Measurements from ENCODE around the gene METRNL.
"Not testable (repeated sequence)": the region's sequence is repeated elsewhere in the genome, so short reads cannot be mapped to it uniquely, and the experiment has no call there.

The METRNL gene, protein sequence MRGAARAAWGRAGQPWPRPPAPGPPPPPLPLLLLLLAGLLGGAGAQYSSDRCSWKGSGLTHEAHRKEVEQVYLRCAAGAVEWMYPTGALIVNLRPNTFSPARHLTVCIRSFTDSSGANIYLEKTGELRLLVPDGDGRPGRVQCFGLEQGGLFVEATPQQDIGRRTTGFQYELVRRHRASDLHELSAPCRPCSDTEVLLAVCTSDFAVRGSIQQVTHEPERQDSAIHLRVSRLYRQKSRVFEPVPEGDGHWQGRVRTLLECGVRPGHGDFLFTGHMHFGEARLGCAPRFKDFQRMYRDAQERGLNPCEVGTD

DNA sequence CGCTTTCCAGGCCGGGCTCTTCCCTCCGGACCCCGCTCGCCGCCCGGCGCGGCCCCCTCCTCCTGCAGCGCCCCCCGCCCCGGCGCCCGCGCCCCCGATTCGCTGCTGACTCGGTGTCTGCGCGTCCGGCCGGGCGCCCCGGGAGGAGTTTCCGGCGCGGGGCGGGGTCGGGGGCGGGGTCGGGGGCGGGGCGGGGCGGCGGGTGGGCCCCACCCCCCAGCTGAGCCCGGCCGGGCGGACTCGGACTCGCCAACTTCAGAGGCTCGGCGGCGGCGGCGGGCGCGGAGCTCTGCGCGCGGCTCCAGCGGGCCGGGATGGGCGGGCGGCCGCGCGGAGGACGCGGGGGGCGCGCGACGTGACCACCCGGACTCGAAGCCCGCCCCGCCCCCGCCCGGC lies at the start of gene METRNL:
TSS of gene METRNL (plus strand) at position 258 of the 396 bp plus-strand sequence. CDS start 207 bp downstream, outside the sequence.
- DNase-seq, result peak; percentile 76

DNA sequence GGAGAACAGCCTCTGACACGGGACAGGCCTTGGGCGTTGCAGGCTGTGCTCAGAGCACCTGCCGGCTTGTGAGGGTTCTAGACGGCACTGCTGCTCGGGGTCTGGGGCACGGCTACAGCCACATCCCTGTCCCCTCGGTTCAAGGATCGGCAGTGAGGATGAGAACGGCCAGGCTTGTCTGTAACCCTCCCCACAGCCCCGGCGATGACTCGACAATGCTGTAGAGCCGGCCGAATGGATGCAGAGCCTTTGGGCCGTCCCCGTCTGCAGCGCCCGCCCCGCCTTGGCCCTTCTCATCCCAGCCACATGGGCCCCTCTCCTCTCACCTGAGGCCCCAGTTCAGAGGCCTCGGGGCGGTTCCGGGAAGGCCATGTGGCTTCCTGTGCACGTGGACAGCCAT lies 49.0 kb upstream of the METRNL start:
- DNase-seq, result no peak

DNA sequence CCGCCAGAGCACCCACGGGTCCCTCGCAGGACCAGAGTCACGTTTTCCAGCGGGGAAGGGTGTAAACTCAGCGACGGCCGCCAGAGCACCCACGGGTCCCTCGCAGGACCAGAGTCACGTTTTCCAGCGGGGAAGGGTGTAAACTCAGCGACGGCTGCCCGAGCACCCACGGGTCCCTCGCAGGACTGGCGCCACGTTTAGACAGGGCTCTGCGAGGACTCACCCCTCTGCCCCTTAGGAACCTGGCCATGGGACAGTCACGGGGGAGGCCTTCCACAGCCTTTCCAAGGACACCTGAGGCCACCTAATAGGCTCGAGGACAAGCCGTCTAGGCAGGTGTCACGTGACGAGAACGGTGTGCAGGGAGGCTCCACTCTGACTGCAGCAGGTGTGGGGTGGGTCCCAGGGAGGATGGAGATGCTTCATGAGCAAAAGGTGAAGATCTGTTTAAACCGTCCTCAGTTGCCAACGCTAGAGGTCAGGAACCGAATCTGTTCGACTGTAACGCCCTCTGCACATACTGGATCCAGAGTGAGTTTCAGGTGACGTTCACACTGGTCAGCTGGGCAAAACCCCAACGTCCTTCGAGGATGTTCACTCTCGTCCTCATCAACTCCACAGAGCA lies 48.0 kb upstream of the METRNL start:
- no peak for DNase-seq

DNA sequence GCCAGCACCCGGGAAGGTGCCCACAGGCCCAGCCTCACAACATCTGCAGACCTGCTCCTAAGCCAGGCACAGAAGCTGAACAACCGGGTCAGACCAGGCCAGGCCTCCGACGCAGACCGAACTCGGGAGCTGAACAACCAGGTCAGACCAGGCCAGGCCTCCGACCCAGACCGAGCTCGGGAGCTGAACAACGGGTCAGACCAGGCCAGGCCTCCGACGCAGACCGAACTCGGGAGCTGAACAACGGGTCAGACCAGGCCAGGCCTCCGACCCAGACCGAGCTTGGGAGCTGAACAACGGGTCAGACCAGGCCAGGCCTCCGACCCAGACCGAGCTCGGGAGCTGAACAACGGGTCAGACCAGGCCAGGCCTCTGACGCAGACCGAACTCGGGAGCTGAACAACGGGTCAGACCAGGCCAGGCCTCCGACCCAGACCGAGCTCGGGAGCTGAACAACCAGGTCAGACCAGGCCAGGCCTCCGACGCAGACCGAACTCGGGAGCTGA lies 47.4 kb upstream of the METRNL start:
- not testable (repeated sequence) for DNase-seq

DNA sequence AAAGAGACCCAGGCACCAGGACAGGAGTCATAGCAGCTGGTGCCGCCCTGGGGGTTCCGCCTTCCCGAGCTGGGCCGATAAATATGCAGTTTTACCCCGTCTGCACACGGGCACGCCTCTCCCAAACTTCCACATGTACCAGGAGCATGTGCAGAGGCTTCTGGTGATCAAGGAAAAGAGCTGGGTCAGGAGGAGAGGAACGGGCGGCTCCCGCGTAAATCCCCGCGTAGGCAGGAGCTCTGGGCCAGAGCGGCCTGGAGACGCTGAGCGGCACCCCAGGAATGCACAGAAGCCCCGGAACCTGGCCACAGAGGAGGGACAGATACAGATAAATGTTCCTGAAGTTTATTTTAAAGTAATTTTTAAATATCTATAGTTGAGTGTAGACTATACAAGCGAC lies 46.6 kb upstream of the METRNL start:
- no peak for DNase-seq

DNA sequence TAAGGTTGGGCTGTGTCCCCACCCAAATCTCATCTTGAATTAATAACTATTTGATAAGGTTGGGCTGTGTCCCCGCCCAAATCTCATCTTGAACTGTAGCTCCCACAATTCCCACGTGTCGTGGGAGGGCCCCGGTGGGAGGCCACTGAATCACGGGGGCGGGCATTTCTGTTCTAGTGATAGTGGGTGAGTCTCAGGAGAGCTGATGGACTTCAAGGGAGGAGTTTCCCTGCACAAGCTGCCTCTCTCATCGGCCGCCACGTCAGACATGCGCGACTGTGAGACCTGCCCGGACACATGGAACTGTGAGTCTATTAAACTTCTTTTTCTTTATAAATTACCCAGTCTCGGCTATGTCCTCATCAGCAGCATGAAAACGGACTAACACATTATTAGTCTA lies 44.9 kb upstream of the METRNL start:
- no peak for DNase-seq

DNA sequence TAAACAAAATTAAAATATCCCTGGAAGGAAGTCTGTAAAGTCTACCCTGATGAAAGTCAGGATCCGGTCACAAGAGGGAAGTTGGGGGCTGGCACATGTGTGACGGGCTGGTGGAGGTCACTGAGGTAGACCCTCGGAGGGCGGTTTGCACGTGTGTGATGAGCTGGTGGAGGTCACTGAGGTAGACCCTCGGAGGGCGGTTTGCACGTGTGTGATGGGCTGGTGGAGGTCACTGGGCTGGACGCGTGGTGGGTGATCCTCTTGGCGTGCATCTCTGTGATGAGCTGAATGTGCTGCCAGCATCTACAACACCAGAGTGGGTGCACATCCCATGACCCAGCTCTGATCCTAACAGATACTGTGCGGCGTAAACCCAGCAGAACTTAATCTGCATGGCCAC lies 43.7 kb upstream of the METRNL start:
- no peak for DNase-seq

DNA sequence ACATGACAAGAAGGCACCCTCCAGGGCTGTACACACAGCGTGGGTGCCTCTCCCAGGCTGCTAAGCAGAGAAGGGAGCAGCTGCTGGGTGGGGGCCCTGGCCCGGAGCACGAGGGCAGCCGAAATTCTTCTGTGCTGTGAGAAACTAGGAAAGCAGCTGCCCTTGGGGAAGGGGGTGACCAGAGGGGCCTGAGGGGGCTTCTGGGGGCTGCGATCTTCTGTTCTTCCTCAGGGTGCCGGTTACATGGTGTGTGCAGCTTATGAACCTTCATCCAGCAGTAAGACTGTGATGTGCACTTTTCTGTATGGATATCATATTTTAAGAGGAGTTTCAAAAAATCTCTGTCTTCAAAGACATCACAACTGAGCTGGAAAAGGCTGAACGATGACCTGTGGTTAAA lies 43.2 kb upstream of the METRNL start:
- no peak for DNase-seq

DNA sequence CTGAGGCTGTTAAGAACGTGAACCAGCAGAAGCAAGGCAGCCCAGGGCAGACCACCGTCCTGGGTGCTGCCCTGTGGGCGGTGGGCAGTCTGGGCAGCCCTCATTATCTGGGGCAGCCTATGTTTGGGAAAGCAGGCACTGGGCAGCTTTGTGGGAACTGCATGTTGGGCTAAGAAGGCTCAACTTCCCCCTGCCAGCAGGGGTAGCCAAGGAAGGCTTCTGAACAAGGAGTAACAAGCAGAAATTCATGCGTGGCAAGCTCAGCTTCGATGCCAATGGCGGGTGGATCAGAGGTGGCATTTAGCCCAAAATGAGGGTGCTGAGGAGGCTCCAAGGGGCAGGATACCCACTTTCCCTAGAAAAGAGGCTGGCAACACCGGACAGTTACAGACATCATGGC lies 42.7 kb upstream of the METRNL start:
- DNase-seq, result no peak

DNA sequence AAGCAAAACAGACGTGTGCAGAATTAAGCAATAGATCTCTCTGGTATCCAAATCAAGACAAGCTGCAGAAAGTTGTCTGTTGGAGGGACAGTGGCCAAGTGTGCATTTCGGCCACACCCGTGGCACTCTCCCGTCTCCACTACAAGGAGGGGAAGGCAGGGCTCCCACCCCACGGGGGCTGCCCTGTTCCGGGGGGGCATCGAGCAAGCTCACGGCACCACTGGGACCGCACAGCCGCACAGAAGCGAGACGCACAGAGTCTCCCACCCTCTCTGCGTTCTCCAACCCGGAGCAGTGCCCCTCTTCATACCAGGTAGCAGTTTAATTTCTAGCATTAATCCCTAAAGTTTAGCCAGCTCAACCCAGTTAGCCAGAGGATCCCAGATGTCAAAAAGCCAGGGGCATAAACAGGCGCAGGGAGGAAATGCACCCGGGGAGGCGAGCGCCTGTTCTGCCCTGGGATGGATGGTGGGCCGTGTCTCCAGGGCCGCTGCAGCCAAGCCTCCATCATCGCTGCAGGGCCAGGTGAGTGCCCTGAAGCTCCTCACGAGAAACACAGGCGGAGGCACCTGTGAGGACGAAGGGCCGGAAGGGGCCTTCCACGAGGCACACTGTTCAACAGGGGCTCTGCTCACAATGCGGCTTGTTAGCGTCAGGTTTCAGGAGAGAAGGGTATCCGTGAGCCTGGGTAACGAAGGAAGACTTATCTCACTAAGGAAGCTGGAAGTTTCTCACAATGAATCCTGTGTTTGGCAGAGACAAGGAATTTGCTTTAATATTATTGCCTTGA lies 42.1 kb upstream of the METRNL start:
- no peak for DNase-seq

DNA sequence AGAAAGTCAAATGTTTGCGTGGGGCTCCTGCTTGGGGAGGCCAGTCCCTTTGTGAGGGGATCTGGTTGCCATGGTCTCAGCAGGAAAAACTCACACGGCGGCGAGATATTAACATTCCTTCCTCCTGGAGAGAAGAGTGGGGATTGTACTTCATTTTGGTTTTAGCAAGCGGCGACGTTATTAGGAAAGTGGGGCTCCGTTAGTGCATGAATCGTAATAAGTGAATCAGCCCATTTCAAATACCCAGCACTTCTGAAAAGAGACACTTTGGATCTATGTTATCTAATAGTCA lies 41.6 kb upstream of the METRNL start:
- DNase-seq, result no peak

DNA sequence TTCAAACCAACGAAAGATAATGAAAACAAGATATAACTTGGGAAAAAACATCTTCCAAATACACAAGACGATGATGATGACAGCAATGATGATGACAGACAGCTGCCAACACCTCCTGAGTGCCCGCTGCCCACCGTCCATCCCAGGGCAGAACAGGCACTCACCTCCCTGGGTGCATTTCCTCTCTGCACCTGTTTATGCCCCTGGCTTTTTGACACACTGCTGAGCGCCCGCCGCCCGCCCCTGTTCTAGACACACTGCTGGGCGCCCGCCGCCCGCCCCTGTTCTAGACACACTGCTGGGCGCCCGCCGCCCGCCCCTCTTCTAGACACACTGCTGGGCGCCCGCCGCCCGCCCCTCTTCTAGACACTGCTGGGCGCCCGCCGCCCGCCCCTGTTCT lies 40.4 kb upstream of the METRNL start:
- not testable (repeated sequence) for DNase-seq

DNA sequence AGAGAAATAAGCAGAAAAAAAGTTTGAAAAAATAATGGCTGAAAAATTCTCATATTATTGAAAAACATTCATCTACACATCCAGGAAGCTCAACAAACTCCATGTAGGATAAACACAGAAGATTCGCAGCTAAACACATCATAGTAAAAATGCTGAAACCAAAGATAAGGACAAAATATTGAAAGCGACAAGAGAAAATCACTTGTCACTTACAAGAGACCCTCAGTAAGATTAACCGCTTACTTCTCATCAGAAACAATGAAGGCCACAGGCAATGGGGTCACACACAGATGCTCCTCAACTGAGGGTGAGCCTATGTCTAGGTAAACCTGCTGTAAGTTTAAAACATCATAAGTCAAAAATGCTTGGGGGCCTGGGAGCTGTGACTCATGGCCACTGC lies 38.1 kb upstream of the METRNL start:
- DNase-seq, result no peak

DNA sequence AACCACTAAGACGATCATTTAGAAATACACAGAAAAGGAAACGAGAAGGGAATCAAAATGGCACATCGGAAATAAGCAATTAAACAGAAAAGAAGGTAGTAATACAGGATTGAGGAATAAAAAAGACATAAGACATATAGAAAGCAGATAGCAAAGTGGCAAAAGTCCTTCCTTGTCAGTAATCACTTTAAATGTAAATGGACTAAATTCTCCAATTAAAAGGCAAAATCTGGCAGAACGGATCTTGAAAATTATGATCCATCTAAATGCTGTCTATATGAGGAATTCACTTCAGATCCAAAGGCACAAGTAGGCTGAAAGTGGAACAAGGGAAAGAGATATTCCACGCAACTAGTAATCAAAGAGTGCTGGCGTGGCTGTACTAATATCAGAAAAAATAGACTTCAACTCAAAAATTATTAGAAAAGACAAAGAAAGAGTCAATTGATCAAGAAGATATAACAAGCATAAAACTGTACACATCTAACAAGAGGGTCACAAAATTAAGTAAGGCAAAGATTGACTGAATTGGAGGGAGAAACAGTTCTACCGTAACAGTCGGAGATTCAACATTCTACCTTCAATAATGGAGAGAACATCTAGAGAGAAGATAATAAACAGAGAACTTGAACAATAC lies 36.8 kb upstream of the METRNL start:
- no peak for DNase-seq

DNA sequence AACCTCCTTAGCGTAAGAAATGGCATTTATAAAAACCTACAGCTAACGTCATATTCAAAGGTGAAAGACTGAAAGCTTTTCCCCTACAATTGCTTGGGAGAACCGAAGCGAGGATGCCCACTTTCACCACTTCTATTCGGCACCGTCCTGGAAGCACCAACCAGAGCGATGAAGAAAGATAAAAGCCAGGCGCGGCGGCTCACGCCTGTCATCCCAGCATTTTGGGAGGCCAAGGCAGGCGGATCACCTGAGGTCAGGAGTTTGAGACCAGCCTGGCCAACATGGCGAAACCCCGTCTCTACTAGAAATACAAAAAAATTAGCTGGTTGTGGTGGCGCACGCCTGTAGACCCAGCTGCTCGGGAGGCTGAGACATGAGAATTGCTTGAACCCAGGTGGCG lies 34.9 kb upstream of the METRNL start:
- DNase-seq, result not testable (repeated sequence)

DNA sequence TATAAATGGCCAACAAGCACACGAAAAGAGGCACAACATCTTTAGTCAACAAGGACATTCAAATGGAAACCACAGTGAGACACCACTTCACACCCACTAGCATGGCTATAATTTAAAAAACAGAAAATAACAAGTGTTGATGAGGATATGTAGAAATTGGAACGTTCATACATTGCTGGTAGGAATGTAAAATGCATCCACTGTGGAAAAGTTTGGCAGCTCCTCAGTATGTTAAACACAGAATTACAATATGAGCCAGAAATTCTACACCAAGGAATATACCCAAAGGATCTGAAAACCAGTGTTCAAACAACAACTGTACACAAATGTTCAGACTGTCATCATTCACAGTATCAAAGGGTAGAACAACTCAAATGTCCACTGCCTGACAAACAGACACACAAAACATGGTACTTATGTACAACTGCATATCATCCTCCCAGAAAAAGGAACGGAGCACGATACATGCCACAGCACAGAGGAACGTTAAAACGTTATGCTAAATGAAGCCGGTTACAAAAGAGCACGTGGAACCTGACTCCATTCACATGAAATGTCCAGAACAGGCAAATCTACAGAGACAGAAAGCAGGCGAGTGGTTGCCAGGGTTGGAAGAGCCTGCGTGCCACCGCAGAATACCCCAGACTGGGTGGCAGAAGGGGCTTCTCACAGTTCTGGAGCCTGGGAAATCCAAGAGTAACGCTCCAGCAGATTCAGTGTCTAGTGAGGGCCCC lies 32.8 kb upstream of the METRNL start:
- no peak for DNase-seq

DNA sequence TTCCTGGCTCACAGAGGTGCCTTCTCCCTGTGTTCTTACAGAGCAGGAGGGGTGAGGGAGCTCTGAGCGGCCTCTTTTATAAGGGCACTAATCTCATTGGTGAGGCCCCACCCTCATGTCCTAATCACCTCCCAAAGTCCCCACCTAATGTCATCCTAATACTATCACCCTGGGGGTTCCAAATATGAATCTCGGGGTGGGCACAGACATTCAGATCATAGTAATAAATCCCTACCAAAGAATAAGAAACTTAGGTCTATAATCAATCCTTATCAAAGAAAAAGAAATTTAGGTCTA lies 32.3 kb upstream of the METRNL start:
- DNase-seq, result no peak

DNA sequence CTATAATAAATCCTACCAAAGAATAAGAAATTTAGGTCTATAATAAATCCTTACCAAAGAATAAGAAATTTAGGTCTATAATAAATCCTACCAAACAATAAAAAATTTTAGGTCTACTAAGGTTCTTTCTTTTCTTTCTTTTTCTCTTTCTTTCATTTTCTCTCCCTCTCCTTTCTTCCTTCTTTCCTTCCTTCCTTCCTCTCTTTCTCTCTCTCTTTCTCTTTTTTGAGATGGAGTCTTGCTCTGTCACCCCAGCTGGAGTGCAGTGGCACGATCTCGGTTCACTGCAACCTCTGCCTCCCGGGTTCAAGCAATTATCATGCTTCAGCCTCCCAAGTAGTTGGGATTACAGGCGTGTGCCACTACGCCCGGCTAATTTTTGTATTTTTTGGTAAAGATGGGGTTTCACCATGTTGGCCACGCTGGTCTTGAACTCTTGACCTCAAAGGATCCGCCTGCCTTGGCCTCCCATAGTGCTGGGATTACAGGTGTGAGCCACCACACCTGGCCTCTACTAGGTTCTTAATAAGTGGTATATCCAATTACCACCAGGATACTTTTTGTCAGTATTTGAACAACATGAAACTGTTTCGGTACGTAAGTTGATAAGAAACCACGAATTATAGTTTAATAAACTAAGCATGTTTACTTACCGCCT lies 31.5 kb upstream of the METRNL start:
- DNase-seq, result not testable (repeated sequence)

DNA sequence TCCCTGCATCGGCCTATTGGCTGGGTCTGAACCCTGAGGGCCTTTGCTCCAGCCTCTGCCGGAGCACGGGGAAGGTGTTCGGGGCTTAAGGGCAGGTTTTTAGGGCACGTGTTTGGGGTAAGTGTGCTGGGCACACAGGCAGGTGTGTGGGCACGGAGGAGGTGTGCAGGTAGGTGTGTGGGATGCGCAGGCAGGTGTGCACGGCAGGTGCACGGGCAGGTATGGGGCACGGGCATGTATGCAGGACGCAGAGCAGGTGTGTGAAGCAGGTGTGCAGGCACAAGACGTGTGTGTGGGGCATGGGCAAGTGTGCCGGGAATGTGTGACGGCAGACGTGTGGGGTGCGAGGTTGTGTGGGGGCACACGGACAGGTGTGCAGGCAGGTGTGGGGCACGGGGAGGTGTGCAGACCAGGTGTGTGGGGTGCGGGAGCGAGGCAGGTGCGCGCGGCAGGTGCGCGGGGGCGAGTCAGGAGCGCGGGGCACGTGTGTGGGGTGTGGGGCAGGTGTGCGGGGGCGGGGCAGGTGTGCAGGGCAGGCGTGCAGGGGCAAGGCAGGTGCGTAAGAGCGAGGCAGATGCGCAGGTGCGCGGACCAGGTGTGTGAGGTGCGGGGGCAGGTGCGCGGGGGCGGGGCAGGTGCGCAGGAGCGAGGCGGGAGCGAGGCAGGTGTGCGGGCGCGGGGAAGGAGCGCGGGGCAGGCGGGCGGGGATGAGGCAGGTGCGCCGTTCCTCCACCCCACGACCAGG lies 28.6 kb upstream of the METRNL start:
- no peak for DNase-seq

DNA sequence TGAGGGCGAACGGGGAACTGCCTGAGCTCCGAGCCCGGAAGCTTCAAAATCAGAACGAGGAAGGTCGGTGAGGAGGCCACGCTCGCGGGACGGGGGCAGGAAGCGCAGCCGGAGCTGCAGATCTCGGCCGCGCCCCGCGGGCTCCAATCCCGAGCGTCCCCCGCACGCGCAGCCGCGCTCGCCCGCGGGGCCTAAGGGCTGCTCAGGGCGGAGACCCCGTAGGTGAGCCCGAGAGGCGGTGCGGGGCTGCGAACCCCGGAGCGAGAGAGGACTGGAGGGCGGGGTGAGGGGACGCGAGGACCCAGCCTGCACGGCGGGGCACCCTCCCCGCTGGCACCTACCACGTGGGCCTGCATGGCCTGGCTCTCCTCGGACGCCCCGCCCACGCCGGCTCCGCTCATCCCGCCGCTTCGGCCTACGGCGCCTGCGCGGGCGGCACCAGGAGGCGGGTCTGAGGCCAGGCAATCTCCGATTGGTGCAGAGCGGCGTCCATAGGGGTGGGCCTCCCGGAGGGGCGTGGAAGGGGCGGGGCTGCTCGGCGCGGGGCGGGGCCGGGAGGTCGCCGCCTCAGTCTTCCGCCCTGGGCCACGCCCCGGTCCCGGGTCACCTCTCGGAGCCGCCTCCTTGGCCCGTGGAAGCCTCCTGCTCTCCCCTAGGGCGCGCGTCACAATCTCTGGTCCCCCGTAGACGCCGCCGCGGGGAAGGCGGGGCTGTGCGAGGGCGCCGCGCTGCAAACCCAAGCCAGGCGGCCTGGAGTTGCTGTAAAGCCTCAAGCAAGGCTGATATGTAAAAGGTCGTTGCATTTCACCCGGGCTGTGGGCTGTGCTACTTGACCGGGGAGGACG lies 27.8 kb upstream of the METRNL start:
- DNase-seq, result peak; percentile 99

DNA sequence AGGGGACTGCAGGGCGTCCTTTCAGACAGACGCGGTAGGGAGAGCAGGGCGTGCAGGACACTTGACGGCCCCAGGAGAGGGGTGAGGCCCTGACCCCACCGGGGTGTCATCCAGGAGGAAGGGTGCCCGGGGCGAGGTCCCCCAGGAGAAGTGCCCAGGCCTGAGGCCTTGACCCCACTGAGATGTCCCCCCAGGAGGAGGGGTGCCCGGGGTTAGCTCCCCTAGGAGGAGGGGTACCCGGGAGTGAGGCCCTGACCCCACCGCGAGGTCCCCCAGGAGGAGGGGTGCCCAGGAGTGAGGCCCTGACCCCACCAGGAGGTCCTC lies 27.2 kb upstream of the METRNL start:
- DNase-seq, result no peak

Data from hematopoietic multipotent progenitor cell treated with erythropoietin and hydrocortisone succinate and interleukin-3 and kit ligand, for 6 days (in vitro differentiated cells).